NCI-H524 (cell line): ENCODE results near the gene NEU4.
"Not testable (repeated sequence)": the region's sequence is repeated elsewhere in the genome, so short reads cannot be mapped to it uniquely, and the experiment has no call there.

ENCODE experiments used
- DNase-seq, 2 experiments: peaks; one replicate each; lab custom pipeline; 2025; lab: John Stamatoyannopoulos, UW

The NEU4 gene

GRCh38 chr2:241808721-241809382 is at the start of gene NEU4:
NEU4 (plus strand) TSS chr2:241809193; CDS start chr2:241814485, 5,292 bp downstream.
- no peak for DNase-seq

- DNase-seq: not testable (repeated sequence)
Measured at GRCh38 chr2:241759893-241760292, 49.1 kb upstream of the NEU4 start.

GRCh38 chr2:241760301-241760771 is 48.7 kb upstream of the NEU4 start:
- DNase-seq: no peak

GRCh38 chr2:241762321-241762932 is 46.6 kb upstream of the NEU4 start:
- DNase-seq: no peak

- DNase-seq: no peak
Measured at GRCh38 chr2:241762933-241763369, 46.0 kb upstream of the NEU4 start.

- no peak for DNase-seq
Measured at GRCh38 chr2:241763551-241764274, 45.3 kb upstream of the NEU4 start.

GRCh38 chr2:241764275-241765241 is 44.4 kb upstream of the NEU4 start:
- no peak for DNase-seq

- DNase-seq: no peak
Measured at GRCh38 chr2:241767464-241768250, 41.3 kb upstream of the NEU4 start.

GRCh38 chr2:241768251-241768711 is 40.7 kb upstream of the NEU4 start:
- no peak for DNase-seq

GRCh38 chr2:241768850-241769249 is 40.1 kb upstream of the NEU4 start:
- DNase-seq: no peak

- DNase-seq: no peak
Measured at GRCh38 chr2:241769819-241770184, 39.2 kb upstream of the NEU4 start.

GRCh38 chr2:241770185-241770935 is 38.6 kb upstream of the NEU4 start:
- DNase-seq: no peak

- DNase-seq: no peak
Measured at GRCh38 chr2:241770936-241771285, 38.1 kb upstream of the NEU4 start.

GRCh38 chr2:241771286-241772062 is 37.5 kb upstream of the NEU4 start:
- DNase-seq: peak in 1 of 2 experiments; percentile 23

GRCh38 chr2:241772063-241772499 is 36.9 kb upstream of the NEU4 start:
- no peak for DNase-seq

- no peak for DNase-seq
Measured at GRCh38 chr2:241773511-241774418, 35.2 kb upstream of the NEU4 start.

GRCh38 chr2:241774419-241775222 is 34.4 kb upstream of the NEU4 start:
- no peak for DNase-seq
